Right renal pelvis (tissue), 4 donors: ENCODE measurements around the gene GTF2A1L. TPM values are rescaled to one million over a fixed set of nuclear protein-coding genes. Genes with fewer than 3 reads are reported as not detected.

Source experiments
- DNase-seq, 4 donors: peaks; one replicate each; pipeline ENCODE4 v3.0.0-alpha.2; 2013; ENCODE audit warnings: low read depth in 4 of 4, low spot score in 3 of 4, missing footprints in 1 of 4
- polyA plus RNA-seq, 4 donors: library from polyadenylated mRNA; unstranded; fragments of 120-200 nt; gene quantifications; one replicate each; pipeline ENCODE4 v1.2.1, GENCODE V29; 2013; ENCODE audit not compliant: insufficient read length in 4 of 4

The GTF2A1L gene
- polyA plus RNA-seq, 4 donors, result 0.23 to 3.2 (median 0.66) TPM

DNA sequence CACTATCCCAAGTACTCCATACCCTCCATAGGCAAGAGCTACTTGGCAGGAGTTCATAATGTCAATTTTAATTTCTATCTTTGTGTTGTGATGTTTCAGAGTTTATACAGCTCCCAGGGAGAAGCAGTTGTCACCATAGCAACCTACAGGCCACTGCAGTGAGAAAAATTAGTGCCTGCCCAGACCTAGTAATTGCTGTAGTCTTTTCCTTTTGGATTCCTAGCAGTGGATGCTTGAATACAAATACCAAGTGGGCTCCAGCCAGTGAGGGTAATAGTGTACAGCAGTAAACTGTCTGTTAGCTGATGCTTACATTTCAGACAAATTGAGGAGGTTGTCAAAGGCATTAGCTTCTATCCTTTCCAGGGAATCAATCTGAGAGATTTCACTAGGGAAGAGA lies 111.2 kb downstream of the GTF2A1L start:
- DNase-seq, result no peak

Other genes starting within 250 kb of the GTF2A1L start
- 10 to 100 TPM; 38.8 to 46.0 (median 45.1) TPM for gene PPP1R21, start 177.1 kb upstream of the GTF2A1L start, polyA plus RNA-seq
- 10 to 100 TPM; 38.4 to 41.7 (median 40.5) TPM for gene STON1, start 87.7 kb upstream of the GTF2A1L start, polyA plus RNA-seq
- gene LHCGR, start 137.9 kb downstream of the GTF2A1L start, polyA plus RNA-seq, result under 1 TPM; 0.18 to 0.29 (median 0.22) TPM